ENCODE results near the gene CCDC91. TPM values are rescaled to one million over a fixed set of nuclear protein-coding genes. Genes with fewer than 3 reads are reported as not detected.

CCDC91 gene
- total RNA-seq, 1 donor from 2014 or later = 13.5 TPM

DNA sequence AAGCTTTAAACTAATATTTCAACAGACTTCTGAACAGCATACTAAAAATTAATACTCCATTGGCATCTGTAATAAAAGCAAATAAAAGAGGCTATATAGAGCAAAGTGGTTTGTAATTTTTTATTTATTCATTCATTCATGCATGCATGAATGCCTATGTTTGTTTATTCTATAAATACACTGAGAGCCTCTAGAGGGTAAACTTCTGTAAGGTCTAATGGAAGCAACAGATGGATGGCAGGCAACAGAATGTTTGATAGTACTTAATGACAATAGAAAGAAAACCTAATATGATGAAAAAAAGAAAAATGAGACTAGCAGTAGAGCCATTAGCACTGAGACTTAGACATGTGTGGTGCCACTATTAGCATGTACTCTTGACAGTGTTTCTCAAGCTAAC lies 253.1 kb downstream of the CCDC91 start:
- Histone ChIP-seq H3K27ac (no peak overlapping the region), H3K4me1 (no peaks in the 10 kb centered on the region), H3K9me3 (no peaks in the 10 kb centered on the region), H3K36me3 (no peaks in the 10 kb centered on the region), H3K27me3 (no peaks in the 10 kb centered on the region), H3K4me3 (no peak overlapping the region)
- DNase-seq (ENCODE audit: low spot score in 2 of 2) = no peak
- TF ChIP-seq, protein P1, sequence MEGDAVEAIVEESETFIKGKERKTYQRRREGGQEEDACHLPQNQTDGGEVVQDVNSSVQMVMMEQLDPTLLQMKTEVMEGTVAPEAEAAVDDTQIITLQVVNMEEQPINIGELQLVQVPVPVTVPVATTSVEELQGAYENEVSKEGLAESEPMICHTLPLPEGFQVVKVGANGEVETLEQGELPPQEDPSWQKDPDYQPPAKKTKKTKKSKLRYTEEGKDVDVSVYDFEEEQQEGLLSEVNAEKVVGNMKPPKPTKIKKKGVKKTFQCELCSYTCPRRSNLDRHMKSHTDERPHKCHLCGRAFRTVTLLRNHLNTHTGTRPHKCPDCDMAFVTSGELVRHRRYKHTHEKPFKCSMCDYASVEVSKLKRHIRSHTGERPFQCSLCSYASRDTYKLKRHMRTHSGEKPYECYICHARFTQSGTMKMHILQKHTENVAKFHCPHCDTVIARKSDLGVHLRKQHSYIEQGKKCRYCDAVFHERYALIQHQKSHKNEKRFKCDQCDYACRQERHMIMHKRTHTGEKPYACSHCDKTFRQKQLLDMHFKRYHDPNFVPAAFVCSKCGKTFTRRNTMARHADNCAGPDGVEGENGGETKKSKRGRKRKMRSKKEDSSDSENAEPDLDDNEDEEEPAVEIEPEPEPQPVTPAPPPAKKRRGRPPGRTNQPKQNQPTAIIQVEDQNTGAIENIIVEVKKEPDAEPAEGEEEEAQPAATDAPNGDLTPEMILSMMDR (IDR thresholded peaks at IDR 0.05) = no peak
- intact Hi-C loops (cut with DNase I) = no loop called here

DNA sequence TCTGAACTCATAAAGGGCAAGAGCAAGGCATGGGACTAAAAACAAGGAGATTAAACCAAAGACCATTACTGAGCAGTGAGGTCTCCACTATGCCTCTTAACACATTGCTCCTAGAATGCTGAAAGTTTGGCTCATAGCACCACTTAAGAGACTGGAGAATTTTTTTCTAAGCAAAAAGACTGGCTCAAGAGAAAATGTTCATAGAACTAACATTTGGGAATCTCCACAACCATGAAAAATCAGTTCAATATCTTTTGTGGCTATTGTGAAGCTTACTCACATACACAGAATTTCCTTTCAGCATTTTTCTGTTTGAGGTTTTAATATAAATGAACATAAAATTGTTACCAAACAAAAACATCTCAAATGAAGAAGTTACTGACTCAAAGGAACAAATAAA lies 255.8 kb downstream of the CCDC91 start:
- no peaks in the 10 kb centered on the region for H3K9me3 ChIP-seq
- no peaks in the 10 kb centered on the region for H3K4me1 ChIP-seq
- no peak for DNase-seq (ENCODE audit: low spot score in 2 of 2)
- intact Hi-C loops (cut with DNase I) = no loop called here
- H3K4me3 ChIP-seq = no peak overlapping the region
- no peaks in the 10 kb centered on the region for H3K36me3 ChIP-seq
- no peaks in the 10 kb centered on the region for H3K27me3 ChIP-seq
- TF ChIP-seq, protein P1 (IDR thresholded peaks at IDR 0.05) = no peak
- H3K27ac ChIP-seq = no peak overlapping the region

DNA sequence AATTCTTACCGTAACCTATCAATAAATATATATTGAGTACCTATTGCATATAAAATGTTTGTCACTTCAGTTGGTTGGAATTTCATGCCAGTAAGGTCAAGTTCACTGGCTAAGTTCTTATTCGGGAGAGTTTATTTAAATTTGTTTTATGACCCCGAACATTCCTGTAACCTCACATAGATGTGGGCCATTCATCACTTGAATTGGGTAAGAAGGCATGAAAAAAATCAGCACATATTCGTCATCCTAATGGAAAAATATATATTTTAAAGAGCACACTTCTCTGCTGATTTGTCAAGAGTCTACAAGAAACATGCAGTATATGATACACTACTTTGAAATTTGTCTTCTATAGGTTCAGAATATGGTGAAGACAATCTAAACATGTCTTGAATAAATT lies 263.4 kb downstream of the CCDC91 start:
- H3K36me3 ChIP-seq = no peaks in the 10 kb centered on the region
- no peaks in the 10 kb centered on the region for H3K27me3 ChIP-seq
- TF ChIP-seq, protein P1 (IDR thresholded peaks at IDR 0.05) = no peak
- H3K27ac ChIP-seq = no peak overlapping the region
- no peak overlapping the region for H3K4me3 ChIP-seq
- no peaks in the 10 kb centered on the region for H3K4me1 ChIP-seq
- no peak for DNase-seq (ENCODE audit: low spot score in 2 of 2)
- H3K9me3 ChIP-seq = no peaks in the 10 kb centered on the region
- intact Hi-C loops (cut with DNase I) = no loop called here

DNA sequence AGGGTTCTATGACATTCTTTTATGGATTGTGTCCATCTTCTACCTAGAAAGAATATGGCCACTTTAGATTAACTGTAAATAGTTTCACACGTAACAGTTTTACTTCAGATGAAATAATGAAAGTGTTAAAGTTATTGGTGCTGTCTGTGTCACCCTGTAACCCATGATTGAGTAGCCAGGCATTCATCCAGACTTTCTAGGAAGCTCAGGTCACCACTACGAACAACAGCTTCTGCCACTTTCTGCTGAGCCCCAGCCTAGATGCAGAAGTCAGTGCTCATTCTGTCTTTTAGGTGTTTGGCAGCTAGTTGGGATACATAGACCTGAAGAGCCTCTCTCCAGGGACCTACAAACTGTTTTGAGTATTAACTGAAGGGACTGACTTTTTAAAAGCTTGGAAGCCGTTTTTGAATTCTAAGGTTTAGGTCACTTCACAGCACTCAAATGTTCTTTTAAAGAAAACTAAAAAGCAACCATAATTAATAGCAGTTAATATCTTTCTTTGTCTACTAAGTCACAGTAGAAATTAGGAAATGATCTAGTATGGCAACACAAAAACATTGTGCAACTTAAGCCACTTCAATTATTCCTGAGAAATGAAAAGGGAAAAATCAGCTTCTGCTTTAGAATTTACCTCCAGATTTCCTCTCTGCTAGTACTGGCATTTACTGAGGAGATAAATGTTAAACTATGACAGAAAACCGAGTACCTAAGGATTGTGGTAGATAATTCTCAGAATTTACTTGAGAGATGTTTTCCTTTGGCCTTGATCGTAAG lies 266.9 kb downstream of the CCDC91 start:
- intact Hi-C loops (cut with DNase I) = no loop called here
- H3K36me3 ChIP-seq = no peaks in the 10 kb centered on the region
- H3K4me3 ChIP-seq = no peak overlapping the region
- no peak overlapping the region for H3K27ac ChIP-seq
- TF ChIP-seq, protein P1 (IDR thresholded peaks at IDR 0.05) = no peak
- no peaks in the 10 kb centered on the region for H3K4me1 ChIP-seq
- DNase-seq (ENCODE audit: low spot score in 2 of 2) = no peak
- H3K27me3 ChIP-seq = no peaks in the 10 kb centered on the region
- H3K9me3 ChIP-seq = no peaks in the 10 kb centered on the region

DNA sequence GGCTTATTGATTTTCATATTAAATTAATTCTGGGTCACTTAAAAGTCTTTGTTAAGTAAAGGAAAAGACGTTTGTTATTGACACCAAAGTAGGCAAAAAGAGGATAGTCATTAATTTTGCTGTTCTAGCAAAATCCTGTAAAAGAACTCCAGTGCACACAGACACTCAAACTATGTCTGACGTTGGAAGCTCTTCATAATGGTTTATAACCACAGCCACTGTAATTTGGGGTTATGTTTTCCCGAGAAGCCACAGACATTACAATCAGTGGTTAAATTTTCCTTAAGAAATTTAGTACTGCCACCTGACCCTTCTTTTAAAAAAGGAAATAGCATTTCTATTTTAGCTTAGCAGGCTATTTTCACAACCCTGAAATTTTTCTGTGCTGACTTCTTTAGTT lies 267.5 kb downstream of the CCDC91 start:
- intact Hi-C loops (cut with DNase I) = no loop called here
- Histone ChIP-seq H3K4me1 (no peaks in the 10 kb centered on the region), H3K4me3 (no peak overlapping the region), H3K36me3 (no peaks in the 10 kb centered on the region), H3K27me3 (no peaks in the 10 kb centered on the region), H3K27ac (no peak overlapping the region), H3K9me3 (no peaks in the 10 kb centered on the region)
- DNase-seq (ENCODE audit: low spot score in 2 of 2) = no peak
- TF ChIP-seq, protein P1 (IDR thresholded peaks at IDR 0.05) = no peak
